PFSK-1 (cell line): ENCODE measurements around the gene SLC7A6.

Source experiments
- FOXP2 ChIP-seq: optimal IDR thresholded peaks from 2 replicates; pipeline ENCODE3; 2011; ENCODE audit warnings: borderline replicate concordance, control low read depth, inconsistent platforms; ENCODE audit not compliant: insufficient read depth; ENCODE audit errors: extremely low read length, extremely low read depth
- POLR2AphosphoS5 ChIP-seq: IDR thresholded peaks from 2 replicates; pipeline ENCODE4 v1.6.1; 2012; ENCODE audit warnings: low read depth, mild to moderate bottlenecking, control low read depth, low read length, moderate library complexity
- REST ChIP-seq, 2 experiments: IDR thresholded peaks; 2 replicates each; pipeline versions ENCODE4 v1.6.1 to v1.8.0; 2011 to 2012; ENCODE audit warnings: low read depth in 2 of 2, low read length in 2 of 2, control low read depth in 1 of 2, inconsistent platforms in 1 of 2, mild to moderate bottlenecking in 1 of 2, moderate library complexity in 1 of 2; ENCODE audit not compliant: insufficient read depth in 1 of 2
- SIN3A ChIP-seq: IDR thresholded peaks from 2 replicates; pipeline ENCODE4 v1.6.1; 2012; ENCODE audit warnings: mild to moderate bottlenecking, low read length, moderate library complexity, borderline replicate concordance; ENCODE audit not compliant: insufficient read depth
- TAF1 ChIP-seq: IDR thresholded peaks from 2 replicates; pipeline ENCODE4 v1.6.1; 2012; ENCODE audit warnings: low read length, control low read depth, borderline replicate concordance; ENCODE audit not compliant: insufficient read depth

Gene SLC7A6

GRCh38 chr16:68246666-68247065, 17.7 kb upstream of the SLC7A6 start:
- TF ChIP-seq REST (IDR thresholded peaks at IDR 0.05; ENCODE audit: insufficient read depth in 1 of 2, low read depth in 2 of 2, low read length in 2 of 2) (no peak), SIN3A (no peak), TAF1 (no peak), FOXP2 (no peak), POLR2AphosphoS5 (no peak)

- TF ChIP-seq FOXP2 (no peak), TAF1 (no peak), REST (IDR thresholded peaks at IDR 0.05; ENCODE audit: insufficient read depth in 1 of 2, low read depth in 2 of 2, low read length in 2 of 2) (no peak), SIN3A (no peak), POLR2AphosphoS5 (no peak)
Measured at GRCh38 chr16:68247400-68247799, 16.9 kb upstream of the SLC7A6 start.

- TF ChIP-seq SIN3A (no peak), REST (IDR thresholded peaks at IDR 0.05; ENCODE audit: insufficient read depth in 1 of 2, low read depth in 2 of 2, low read length in 2 of 2) (no peak), POLR2AphosphoS5 (no peak), TAF1 (no peak), FOXP2 (no peak)
Measured at GRCh38 chr16:68247932-68248331, 16.4 kb upstream of the SLC7A6 start.

GRCh38 chr16:68249371-68249770, 15.0 kb upstream of the SLC7A6 start:
- TF ChIP-seq FOXP2 (no peak), TAF1 (no peak), REST (IDR thresholded peaks at IDR 0.05; ENCODE audit: insufficient read depth in 1 of 2, low read depth in 2 of 2, low read length in 2 of 2) (no peak), POLR2AphosphoS5 (no peak), SIN3A (no peak)

GRCh38 chr16:68250951-68251350, 13.4 kb upstream of the SLC7A6 start:
- no peak for TF ChIP-seq SIN3A
- no peak for TF ChIP-seq REST (IDR thresholded peaks at IDR 0.05; ENCODE audit: insufficient read depth in 1 of 2, low read depth in 2 of 2, low read length in 2 of 2)
- TF ChIP-seq FOXP2 = no peak
- TF ChIP-seq TAF1 = no peak
- no peak for TF ChIP-seq POLR2AphosphoS5
